ENCODE measurements around the gene CACNA2D2. TPM values are rescaled to one million over a fixed set of nuclear protein-coding genes. Genes with fewer than 3 reads are reported as not detected.
A peak's percentile ranks its signal among the peaks of the same experiment; 100 is the strongest.

CACNA2D2 gene
- polyA plus RNA-seq, 1 of the 3 experiments (the other 2 are of a cell fraction) = 1.1 TPM

GRCh38 chr3:50401978-50402595 is 101.3 kb downstream of the CACNA2D2 start:
- WGBS (ENCODE audit: low lambda C conversion rate) = 19% methylated on average over 3 of the region's 5 CpGs
- POLR2A ChIA-PET = no interaction called here
- CTCF ChIA-PET = interaction anchor here (0.6 to 1.4 kb wide), 6 partner anchors 11 to 231 kb away, joined by 3 to 6 read pairs (median 3); no protein-coding TSS in a partner anchor

GRCh38 chr3:50396502-50396901 is 106.9 kb downstream of the CACNA2D2 start:
- H3K9me2 ChIP-seq = no peaks in the 10 kb centered on the region
- H3K27me3 ChIP-seq (ENCODE audit: insufficient read depth) = peaks cover 21% of the 10 kb centered on the region; the same call in 1 of the 2 replicates
- no peak overlapping the region for H3K4me3 ChIP-seq (ENCODE audit: low read depth in 2 of 2, low read length in 1 of 2)
- H4K20me1 ChIP-seq (ENCODE audit: insufficient read depth) = no peaks in the 10 kb centered on the region
- CTCF ChIA-PET = interaction anchor here (0.7 to 1.9 kb wide), 7 partner anchors 11 to 41 kb away, joined by 3 to 6 read pairs (median 3); no protein-coding TSS in a partner anchor
- no peak overlapping the region for H3K9ac ChIP-seq
- no peaks in the 10 kb centered on the region for H3K79me2 ChIP-seq (ENCODE audit: insufficient read depth)
- TF ChIP-seq MEF2A (IDR thresholded peaks at IDR 0.05; ENCODE audit: borderline replicate concordance, low read depth) (no peak), USF1 (IDR thresholded peaks at IDR 0.05; ENCODE audit: borderline replicate concordance, low read depth) (no peak), CHD2 (IDR thresholded peaks at IDR 0.05; ENCODE audit: low read length, partially characterized antibody) (no peak), JUND (IDR thresholded peaks at IDR 0.05) (no peak), USF2 (IDR thresholded peaks at IDR 0.05; ENCODE audit: borderline replicate concordance, low read depth, low read length) (no peak), EP300 (IDR thresholded peaks at IDR 0.05; ENCODE audit: borderline replicate concordance in 1 of 2, low read depth in 1 of 2, low read length in 1 of 2) (no peak), NFIC (IDR thresholded peaks at IDR 0.05; ENCODE audit: borderline replicate concordance) (no peak), NRF1 (IDR thresholded peaks at IDR 0.05; ENCODE audit: low read depth, low read length) (no peak), SMC3 (IDR thresholded peaks at IDR 0.05; ENCODE audit: low read depth, low read length) (no peak), PBX3 (IDR thresholded peaks at IDR 0.05) (no peak)
- DNase-seq = no peak
- H3F3A ChIP-seq (replicated peaks; ENCODE audit: insufficient read depth) = no peaks in the 10 kb centered on the region
- H3K36me3 ChIP-seq (replicated peaks in 1 of 2; ENCODE audit: control insufficient read depth in 1 of 2, insufficient read depth in 2 of 2, low read length in 1 of 2) = no peaks in the 10 kb centered on the region
- no peak overlapping the region for H3K4me2 ChIP-seq
- POLR2A ChIA-PET = no interaction called here
- H3K9me3 ChIP-seq = no peaks in the 10 kb centered on the region
- peak overlapping the region in 1 of 2 experiments; percentile 75; a peak in 1 of 4 replicates for H3K27ac ChIP-seq (ENCODE audit: low read depth in 2 of 2, low read length in 1 of 2)
- H2AFZ ChIP-seq (ENCODE audit: low read depth) = no peak overlapping the region
- 79% methylated on average over 7 of the region's 10 CpGs for WGBS (ENCODE audit: low lambda C conversion rate)
- peaks cover 0 to 93% of the 10 kb centered on the region in 2 experiments; a peak in 1 of 4 replicates for H3K4me1 ChIP-seq (ENCODE audit: control insufficient read depth in 1 of 2, insufficient read depth in 2 of 2, low read depth in 1 of 2, low read length in 1 of 2)

More at GRCh38 chr3:50401978-50402595, 101.3 kb downstream of the CACNA2D2 start:
- peak overlapping the region in 1 of 2 experiments; percentile 43; a peak in 1 of 4 replicates for H3K27ac ChIP-seq (ENCODE audit: low read depth in 2 of 2, low read length in 1 of 2)
- peaks cover 21% of the 10 kb centered on the region; the same call in 1 of the 2 replicates for H3K27me3 ChIP-seq (ENCODE audit: insufficient read depth)
- H2AFZ ChIP-seq (ENCODE audit: low read depth) = no peak overlapping the region
- H3K79me2 ChIP-seq (ENCODE audit: insufficient read depth) = no peaks in the 10 kb centered on the region
- no peak overlapping the region for H3K4me2 ChIP-seq
- H3K4me3 ChIP-seq (ENCODE audit: low read depth in 2 of 2, low read length in 1 of 2) = no peak overlapping the region
- H3F3A ChIP-seq (replicated peaks; ENCODE audit: insufficient read depth) = no peaks in the 10 kb centered on the region
- TF ChIP-seq IRF3 (IDR thresholded peaks at IDR 0.05; ENCODE audit: low read depth, low read length) (no peak), EP300 (IDR thresholded peaks at IDR 0.05; ENCODE audit: borderline replicate concordance in 1 of 2, low read depth in 1 of 2, low read length in 1 of 2) (no peak), TEAD4 (IDR thresholded peaks at IDR 0.05; ENCODE audit: borderline replicate concordance, insufficient read depth) (no peak), RCOR1 (IDR thresholded peaks at IDR 0.05; ENCODE audit: low read length) (no peak), TCF12 (IDR thresholded peaks at IDR 0.05) (no peak), GABPA (IDR thresholded peaks at IDR 0.05; ENCODE audit: low read depth) (no peak), PBX3 (IDR thresholded peaks at IDR 0.05) (no peak), FOXJ3 (CRISPR knock-in tag; IDR thresholded peaks at IDR 0.05) (no peak)
- H3K9ac ChIP-seq = no peak overlapping the region
- peaks cover 0 to 74% of the 10 kb centered on the region in 2 experiments; a peak in 1 of 4 replicates for H3K4me1 ChIP-seq (ENCODE audit: control insufficient read depth in 1 of 2, insufficient read depth in 2 of 2, low read depth in 1 of 2, low read length in 1 of 2)
- no peak for DNase-seq
- H4K20me1 ChIP-seq (ENCODE audit: insufficient read depth) = no peaks in the 10 kb centered on the region
- H3K9me2 ChIP-seq = no peaks in the 10 kb centered on the region
- H3K36me3 ChIP-seq (replicated peaks in 1 of 2; ENCODE audit: control insufficient read depth in 1 of 2, insufficient read depth in 2 of 2, low read length in 1 of 2) = no peaks in the 10 kb centered on the region
- no peaks in the 10 kb centered on the region for H3K9me3 ChIP-seq

Measured in SK-N-SH (cell line).